Measurements from ENCODE around the gene RNF123.

RNF123 gene

DNA sequence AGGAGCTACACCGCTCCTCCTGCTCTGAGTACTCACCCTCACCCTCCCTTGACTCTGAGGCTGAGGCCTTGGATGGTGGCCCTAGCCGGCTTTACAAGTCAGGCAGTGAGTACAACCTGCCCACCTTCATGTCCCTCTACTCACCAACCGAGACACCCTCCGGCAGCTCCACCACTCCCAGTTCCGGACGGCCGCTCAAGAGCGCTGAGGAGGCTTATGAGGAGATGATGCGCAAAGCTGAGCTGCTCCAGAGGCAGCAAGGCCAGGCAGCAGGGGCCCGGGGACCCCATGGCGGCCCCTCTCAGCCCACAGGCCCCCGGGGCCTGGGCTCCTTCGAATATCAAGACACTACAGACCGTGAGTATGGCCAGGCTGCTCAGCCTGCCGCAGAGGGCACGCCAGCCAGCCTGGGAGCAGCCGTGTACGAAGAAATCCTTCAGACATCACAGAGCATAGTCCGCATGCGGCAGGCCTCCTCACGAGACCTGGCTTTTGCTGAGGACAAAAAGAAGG, 36.4 kb upstream of the RNF123 start:
- TF ChIP-seq JUND (IDR thresholded peaks at IDR 0.05; ENCODE audit: low read depth), result no peak
- in situ Hi-C loops (cut with HindIII; ENCODE audit: low pct_unique_long_range_greater_than_20kb, low sequenced_read_pairs), result no loop called here
- no peak for DNase-seq (ENCODE audit: low read depth in 1 of 2, low spot score in 1 of 2)

DNA sequence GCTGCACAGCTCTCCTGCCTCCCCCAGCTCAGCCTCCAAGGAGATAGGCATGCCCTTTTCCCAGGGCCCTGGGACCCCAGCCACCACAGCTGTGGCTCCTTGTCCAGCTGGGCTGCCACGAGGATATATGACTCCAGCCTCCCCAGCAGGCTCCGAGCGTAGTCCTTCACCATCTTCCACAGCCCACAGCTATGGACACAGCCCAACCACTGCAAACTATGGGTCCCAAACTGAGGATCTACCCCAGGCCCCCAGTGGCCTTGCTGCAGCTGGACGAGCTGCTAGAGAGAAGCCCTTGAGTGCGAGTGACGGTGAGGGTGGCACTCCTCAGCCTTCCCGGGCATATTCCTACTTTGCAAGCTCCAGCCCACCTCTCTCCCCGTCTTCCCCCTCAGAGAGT, 35.7 kb upstream of the RNF123 start:
- no peak for DNase-seq (ENCODE audit: low read depth in 1 of 2, low spot score in 1 of 2)
- no peak for TF ChIP-seq JUND (IDR thresholded peaks at IDR 0.05; ENCODE audit: low read depth)
- in situ Hi-C loops (cut with HindIII; ENCODE audit: low pct_unique_long_range_greater_than_20kb, low sequenced_read_pairs), result no loop called here

DNA sequence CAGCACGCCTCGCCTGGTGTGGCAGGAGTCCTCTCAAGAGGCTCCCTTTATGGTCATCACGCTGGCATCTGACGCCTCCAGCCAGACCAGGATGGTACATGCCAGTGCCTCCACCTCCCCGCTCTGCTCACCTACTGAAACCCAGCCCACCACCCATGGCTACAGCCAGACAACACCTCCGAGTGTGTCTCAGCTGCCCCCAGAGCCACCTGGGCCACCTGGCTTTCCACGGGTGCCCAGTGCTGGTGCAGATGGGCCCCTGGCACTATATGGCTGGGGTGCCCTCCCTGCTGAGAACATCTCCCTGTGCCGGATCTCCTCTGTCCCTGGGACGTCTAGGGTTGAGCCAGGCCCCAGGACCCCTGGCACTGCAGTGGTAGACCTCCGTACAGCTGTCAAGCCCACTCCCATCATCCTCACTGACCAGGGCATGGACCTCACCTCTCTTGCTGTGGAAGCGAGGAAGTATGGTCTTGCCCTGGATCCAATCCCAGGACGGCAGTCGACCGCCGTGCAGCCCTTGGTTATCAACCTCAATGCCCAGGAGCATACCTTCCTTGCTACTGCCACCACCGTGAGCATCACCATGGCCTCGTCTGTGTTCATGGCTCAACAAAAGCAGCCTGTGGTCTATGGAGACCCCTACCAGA, 35.1 kb upstream of the RNF123 start:
- no peak for TF ChIP-seq JUND (IDR thresholded peaks at IDR 0.05; ENCODE audit: low read depth)
- in situ Hi-C loops (cut with HindIII; ENCODE audit: low pct_unique_long_range_greater_than_20kb, low sequenced_read_pairs), result no loop called here
- no peak for DNase-seq (ENCODE audit: low read depth in 1 of 2, low spot score in 1 of 2)

DNA sequence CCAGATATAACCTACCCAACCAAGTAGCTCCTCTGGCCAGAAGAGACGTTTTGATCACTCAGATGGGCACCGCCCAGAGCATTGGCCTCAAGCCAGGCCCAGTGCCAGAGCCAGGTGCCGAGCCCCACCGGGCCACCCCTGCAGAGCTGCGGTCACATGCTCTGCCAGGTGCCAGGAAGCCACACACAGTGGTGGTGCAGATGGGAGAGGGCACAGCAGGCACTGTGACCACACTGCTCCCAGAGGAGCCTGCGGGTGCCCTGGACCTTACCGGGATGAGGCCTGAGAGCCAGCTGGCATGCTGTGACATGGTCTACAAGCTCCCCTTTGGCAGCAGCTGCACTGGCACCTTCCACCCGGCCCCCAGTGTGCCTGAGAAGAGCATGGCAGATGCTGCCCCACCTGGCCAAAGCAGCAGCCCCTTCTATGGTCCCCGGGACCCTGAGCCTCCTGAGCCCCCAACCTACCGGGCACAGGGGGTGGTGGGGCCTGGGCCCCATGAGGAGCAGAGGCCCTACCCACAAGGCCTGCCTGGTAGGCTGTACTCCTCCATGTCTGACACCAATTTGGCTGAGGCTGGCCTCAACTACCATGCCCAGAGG, 34.3 kb upstream of the RNF123 start:
- no peak for DNase-seq (ENCODE audit: low read depth in 1 of 2, low spot score in 1 of 2)
- TF ChIP-seq JUND (IDR thresholded peaks at IDR 0.05; ENCODE audit: low read depth), result no peak
- in situ Hi-C loops (cut with HindIII; ENCODE audit: low pct_unique_long_range_greater_than_20kb, low sequenced_read_pairs), result no loop called here

DNA sequence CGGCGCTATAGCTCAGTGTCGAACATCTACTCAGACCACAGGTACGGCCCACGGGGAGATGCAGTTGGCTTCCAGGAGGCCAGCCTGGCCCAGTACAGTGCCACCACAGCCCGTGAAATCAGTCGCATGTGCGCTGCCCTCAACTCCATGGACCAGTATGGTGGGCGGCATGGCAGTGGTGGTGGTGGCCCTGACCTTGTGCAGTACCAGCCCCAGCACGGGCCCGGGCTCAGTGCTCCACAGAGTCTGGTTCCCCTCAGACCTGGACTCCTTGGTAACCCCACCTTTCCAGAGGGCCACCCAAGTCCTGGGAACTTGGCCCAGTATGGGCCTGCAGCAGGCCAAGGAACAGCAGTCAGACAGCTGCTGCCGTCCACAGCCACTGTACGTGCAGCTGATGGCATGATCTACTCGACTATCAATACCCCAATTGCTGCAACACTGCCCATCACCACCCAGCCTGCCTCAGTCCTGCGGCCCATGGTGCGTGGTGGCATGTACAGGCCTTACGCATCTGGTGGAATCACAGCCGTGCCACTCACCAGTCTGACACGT, 33.5 kb upstream of the RNF123 start:
- no peak for TF ChIP-seq JUND (IDR thresholded peaks at IDR 0.05; ENCODE audit: low read depth)
- in situ Hi-C loops (cut with HindIII; ENCODE audit: low pct_unique_long_range_greater_than_20kb, low sequenced_read_pairs), result no loop called here
- no peak for DNase-seq (ENCODE audit: low read depth in 1 of 2, low spot score in 1 of 2)

DNA sequence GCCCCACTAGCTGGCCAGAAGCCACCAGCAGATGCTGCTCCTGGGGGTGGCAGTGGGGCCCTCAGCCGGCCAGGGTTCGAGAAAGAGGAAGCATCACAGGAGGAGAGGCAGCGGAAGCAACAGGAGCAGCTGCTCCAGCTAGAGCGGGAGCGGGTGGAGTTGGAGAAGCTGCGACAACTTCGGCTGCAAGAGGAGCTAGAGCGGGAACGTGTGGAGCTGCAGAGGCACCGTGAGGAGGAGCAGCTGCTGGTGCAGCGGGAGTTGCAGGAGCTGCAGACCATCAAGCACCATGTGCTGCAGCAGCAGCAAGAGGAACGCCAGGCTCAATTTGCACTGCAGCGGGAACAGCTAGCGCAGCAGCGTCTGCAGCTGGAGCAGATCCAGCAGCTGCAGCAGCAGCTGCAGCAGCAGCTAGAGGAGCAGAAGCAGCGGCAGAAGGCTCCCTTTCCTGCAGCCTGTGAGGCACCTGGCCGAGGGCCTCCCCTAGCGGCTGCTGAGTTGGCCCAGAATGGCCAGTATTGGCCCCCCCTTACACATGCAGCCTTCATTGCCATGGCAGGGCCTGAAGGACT, 32.7 kb upstream of the RNF123 start:
- peak; percentile 13 to 27 for DNase-seq (ENCODE audit: low read depth in 1 of 2, low spot score in 1 of 2)
- no peak for TF ChIP-seq JUND (IDR thresholded peaks at IDR 0.05; ENCODE audit: low read depth)
- in situ Hi-C loops (cut with HindIII; ENCODE audit: low pct_unique_long_range_greater_than_20kb, low sequenced_read_pairs), result no loop called here

DNA sequence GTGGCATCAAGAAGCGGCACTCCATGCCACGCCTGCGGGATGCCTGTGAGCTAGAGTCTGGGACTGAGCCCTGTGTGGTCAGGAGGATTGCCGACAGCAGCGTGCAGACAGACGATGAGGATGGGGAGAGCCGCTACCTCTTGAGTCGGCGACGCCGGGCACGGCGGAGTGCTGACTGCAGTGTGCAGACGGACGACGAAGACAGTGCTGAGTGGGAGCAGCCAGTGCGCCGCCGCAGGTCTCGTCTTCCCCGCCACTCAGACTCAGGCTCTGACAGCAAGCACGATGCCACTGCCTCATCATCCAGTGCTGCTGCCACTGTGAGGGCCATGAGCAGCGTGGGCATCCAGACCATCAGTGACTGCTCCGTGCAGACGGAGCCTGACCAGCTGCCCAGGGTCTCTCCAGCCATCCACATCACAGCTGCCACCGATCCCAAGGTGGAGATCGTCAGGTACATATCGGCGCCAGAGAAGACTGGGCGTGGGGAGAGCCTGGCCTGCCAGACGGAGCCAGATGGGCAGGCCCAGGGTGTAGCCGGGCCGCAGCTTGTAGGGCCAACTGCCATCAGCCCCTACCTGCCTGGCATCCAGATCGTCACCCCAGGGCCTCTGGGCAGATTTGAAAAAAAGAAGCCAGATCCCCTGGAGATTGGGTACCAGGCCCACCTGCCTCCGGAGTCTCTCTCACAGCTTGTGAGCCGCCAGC, 32.0 kb upstream of the RNF123 start:
- in situ Hi-C loops (cut with HindIII; ENCODE audit: low pct_unique_long_range_greater_than_20kb, low sequenced_read_pairs), result no loop called here
- no peak for DNase-seq (ENCODE audit: low read depth in 1 of 2, low spot score in 1 of 2)
- TF ChIP-seq JUND (IDR thresholded peaks at IDR 0.05; ENCODE audit: low read depth), result no peak

DNA sequence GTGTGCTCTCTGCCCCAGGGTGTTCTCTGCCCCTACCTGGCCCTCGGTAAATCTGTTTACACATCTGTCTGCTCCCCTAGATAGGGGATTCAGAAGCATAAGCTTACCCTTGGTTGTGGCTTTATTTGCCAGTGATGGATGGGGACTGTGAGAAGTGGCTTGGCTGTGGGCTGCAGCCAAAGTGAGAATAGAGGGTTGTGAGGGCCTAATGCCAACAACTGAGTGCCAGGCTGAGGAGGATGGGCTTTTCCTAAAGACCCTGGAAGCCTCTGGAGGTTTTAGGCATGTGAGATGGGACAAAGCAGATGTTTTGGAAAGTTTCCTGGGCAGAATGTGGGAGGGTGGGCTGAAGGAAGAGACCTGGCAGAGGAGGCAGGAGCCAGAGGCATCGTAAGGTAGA, 30.6 kb upstream of the RNF123 start:
- in situ Hi-C loops (cut with HindIII; ENCODE audit: low pct_unique_long_range_greater_than_20kb, low sequenced_read_pairs), result no loop called here
- DNase-seq (ENCODE audit: low read depth in 1 of 2, low spot score in 1 of 2), result no peak

DNA sequence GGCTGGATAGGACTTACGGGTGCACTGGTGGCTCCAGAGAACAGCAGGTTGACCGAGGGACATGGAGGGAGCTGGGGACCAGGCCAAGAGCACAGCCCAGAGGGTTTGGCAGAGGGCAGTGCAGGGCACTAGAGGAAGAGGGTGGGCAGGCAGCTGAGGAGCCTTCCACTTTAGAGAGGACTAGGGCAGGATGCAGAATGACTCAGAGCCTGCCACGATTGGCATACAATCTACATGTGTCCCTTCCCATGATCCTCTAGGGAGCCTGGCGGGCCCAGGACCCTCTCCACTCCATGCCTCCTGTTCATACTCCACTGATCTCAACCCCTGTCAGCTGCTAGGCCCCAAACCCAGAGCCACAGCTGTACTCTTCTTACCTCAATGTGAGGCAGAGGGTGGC, 29.6 kb upstream of the RNF123 start:
- TF ChIP-seq JUND (IDR thresholded peaks at IDR 0.05; ENCODE audit: low read depth), result no peak
- in situ Hi-C loops (cut with HindIII; ENCODE audit: low pct_unique_long_range_greater_than_20kb, low sequenced_read_pairs), result no loop called here
- no peak for DNase-seq (ENCODE audit: low read depth in 1 of 2, low spot score in 1 of 2)

More for the DNA sequence above, 30.6 kb upstream of the RNF123 start:
- TF ChIP-seq JUND (IDR thresholded peaks at IDR 0.05; ENCODE audit: low read depth), result no peak

DNA sequence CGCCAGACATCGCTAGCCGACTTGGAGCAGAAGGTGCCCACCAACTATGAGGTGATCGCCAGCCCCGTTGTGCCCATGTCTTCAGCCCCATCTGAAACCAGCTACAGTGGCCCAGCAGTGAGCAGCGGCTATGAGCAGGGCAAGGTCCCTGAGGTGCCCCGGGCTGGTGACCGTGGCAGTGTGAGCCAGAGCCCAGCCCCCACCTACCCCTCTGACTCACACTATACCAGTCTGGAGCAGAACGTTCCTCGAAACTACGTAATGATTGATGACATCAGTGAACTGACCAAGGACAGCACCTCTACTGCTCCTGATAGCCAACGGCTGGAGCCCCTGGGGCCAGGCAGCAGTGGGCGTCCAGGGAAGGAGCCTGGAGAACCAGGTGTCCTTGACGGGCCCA, 28.1 kb upstream of the RNF123 start:
- DNase-seq (ENCODE audit: low read depth in 1 of 2, low spot score in 1 of 2), result no peak
- in situ Hi-C loops (cut with HindIII; ENCODE audit: low pct_unique_long_range_greater_than_20kb, low sequenced_read_pairs), result no loop called here
- no peak for TF ChIP-seq JUND (IDR thresholded peaks at IDR 0.05; ENCODE audit: low read depth)

DNA sequence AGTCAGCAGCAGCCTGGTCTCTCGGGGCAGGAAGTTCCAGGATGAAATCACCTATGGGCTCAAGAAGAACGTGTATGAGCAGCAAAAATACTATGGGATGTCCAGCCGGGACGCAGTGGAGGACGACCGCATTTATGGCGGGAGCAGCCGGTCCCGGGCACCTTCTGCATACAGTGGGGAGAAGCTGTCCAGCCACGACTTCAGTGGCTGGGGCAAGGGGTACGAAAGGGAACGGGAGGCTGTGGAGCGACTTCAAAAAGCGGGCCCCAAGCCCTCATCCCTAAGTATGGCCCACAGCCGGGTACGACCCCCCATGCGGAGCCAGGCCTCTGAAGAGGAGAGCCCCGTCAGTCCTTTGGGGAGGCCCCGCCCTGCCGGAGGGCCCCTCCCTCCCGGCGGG, 27.3 kb upstream of the RNF123 start:
- TF ChIP-seq JUND (IDR thresholded peaks at IDR 0.05; ENCODE audit: low read depth), result no peak
- no peak for DNase-seq (ENCODE audit: low read depth in 1 of 2, low spot score in 1 of 2)
- in situ Hi-C loops (cut with HindIII; ENCODE audit: low pct_unique_long_range_greater_than_20kb, low sequenced_read_pairs), result no loop called here

DNA sequence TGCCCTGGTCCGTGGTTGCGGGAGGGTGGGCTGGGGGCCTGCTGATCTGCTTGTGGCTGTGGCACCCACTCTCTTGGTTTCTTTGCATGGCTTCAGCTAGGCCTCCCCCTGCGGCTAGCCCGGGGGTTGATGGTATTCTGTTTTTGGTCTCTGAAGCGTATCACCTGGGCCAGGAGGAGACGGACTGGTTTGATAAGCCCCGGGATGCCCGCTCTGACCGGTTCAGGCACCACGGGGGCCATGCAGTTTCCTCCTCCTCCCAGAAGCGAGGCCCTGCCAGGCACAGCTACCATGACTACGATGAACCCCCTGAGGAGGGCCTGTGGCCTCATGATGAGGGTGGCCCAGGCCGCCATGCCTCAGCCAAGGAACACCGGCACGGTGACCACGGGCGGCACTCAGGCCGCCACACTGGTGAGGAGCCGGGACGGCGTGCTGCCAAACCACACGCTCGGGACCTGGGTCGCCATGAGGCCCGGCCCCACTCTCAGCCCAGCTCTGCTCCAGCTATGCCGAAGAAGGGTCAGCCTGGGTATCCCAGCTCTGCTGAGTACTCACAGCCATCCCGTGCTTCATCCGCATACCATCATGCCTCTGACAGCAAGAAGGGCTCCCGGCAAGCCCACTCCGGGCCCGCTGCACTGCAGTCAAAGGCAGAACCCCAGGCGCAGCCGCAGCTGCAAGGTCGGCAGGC, 26.5 kb upstream of the RNF123 start:
- no peak for DNase-seq (ENCODE audit: low read depth in 1 of 2, low spot score in 1 of 2)
- TF ChIP-seq JUND (IDR thresholded peaks at IDR 0.05; ENCODE audit: low read depth), result no peak
- in situ Hi-C loops (cut with HindIII; ENCODE audit: low pct_unique_long_range_greater_than_20kb, low sequenced_read_pairs), result no loop called here

Data from T47D (cell line).